Common myeloid progenitor, CD34-positive (primary cell): ENCODE measurements around the gene GNB5.

Experiments used
- CTCF ChIA-PET: fragments of 350-600 bp; sonication (Branson Sonifier 250); formaldehyde crosslinking; loops from one replicate; lab custom pipeline; 2021; ENCODE audit warnings: antibody characterized with exemption; lab: Charles Lee
- POLR2A ChIA-PET: fragments of 350-600 bp; sonication (Branson Sonifier 250); formaldehyde crosslinking; loops from one replicate; lab custom pipeline; 2021; ENCODE audit warnings: antibody characterized with exemption; lab: Charles Lee
- DNase-seq, 3 donors: peaks; one replicate each; pipeline versions ENCODE4 v3.0.0 to v3.0.0-alpha.2; 2013
- H3K27ac ChIP-seq, 2 experiments: 1 replicate in 1 of 2; 2 replicates in 1 of 2; pipeline ENCODE4 v1.7.0; 2013; ENCODE audit warnings: inconsistent platforms in 2 of 2, low read length in 2 of 2, mild to moderate bottlenecking in 2 of 2, low read depth in 1 of 2, moderate library complexity in 1 of 2; ENCODE audit not compliant: severe bottlenecking in 2 of 2, insufficient read depth in 1 of 2, poor library complexity in 1 of 2
- H3K27me3 ChIP-seq, 5 experiments: replicated peaks in 2 of 5; 1 replicate in 3 of 5; 2 replicates in 2 of 5; pipeline versions ENCODE4 v1.6.1 to v1.7.0; 2013; ENCODE audit warnings: low read length in 4 of 5, mild to moderate bottlenecking in 2 of 5, moderate library complexity in 2 of 5, inconsistent platforms in 1 of 5; ENCODE audit not compliant: insufficient read depth in 5 of 5, control insufficient read depth in 4 of 5
- H3K36me3 ChIP-seq, 4 experiments: 1 replicate in 2 of 4; 2 replicates in 2 of 4; pipeline versions ENCODE4 v1.6.1 to v1.7.0; 2013; ENCODE audit warnings: low read length in 3 of 4, control low read depth in 1 of 4, mild to moderate bottlenecking in 1 of 4; ENCODE audit not compliant: control insufficient read depth in 4 of 4, insufficient read depth in 4 of 4
- H3K4me1 ChIP-seq, 4 experiments: 1 replicate in 3 of 4; 2 replicates in 1 of 4; pipeline versions ENCODE4 v1.6.1 to v1.7.1; 2013; ENCODE audit warnings: low read length in 3 of 4, mild to moderate bottlenecking in 3 of 4, control low read depth in 1 of 4, inconsistent platforms in 1 of 4, moderate library complexity in 1 of 4; ENCODE audit not compliant: control insufficient read depth in 4 of 4, insufficient read depth in 4 of 4; ENCODE audit errors: control extremely low read depth in 1 of 4
- H3K4me3 ChIP-seq, 7 experiments: 1 replicate in 4 of 7; 2 replicates in 3 of 7; pipeline versions ENCODE4 v1.5.1 to v1.7.0; 2013; ENCODE audit warnings: mild to moderate bottlenecking in 7 of 7, low read length in 6 of 7, moderate library complexity in 6 of 7, inconsistent platforms in 2 of 7, low read depth in 2 of 7, control low read depth in 1 of 7; ENCODE audit not compliant: insufficient read depth in 4 of 7, control insufficient read depth in 1 of 7; ENCODE audit errors: extremely low read depth in 1 of 7
- H3K9me3 ChIP-seq, 5 experiments: 1 replicate in 4 of 5; 2 replicates in 1 of 5; pipeline versions ENCODE4 v1.6.1 to v1.7.1; 2013; ENCODE audit warnings: low read length in 4 of 5, mild to moderate bottlenecking in 2 of 5, inconsistent platforms in 1 of 5, low read depth in 1 of 5, moderate library complexity in 1 of 5; ENCODE audit not compliant: control insufficient read depth in 4 of 5, insufficient read depth in 2 of 5; ENCODE audit errors: control extremely low read depth in 1 of 5
- WGBS: methylation state at CpG from one replicate; pipeline ENCODE4 v1.1.5; 2013; ENCODE audit not compliant: insufficient coverage; 5-methylcytosine and 5-hydroxymethylcytosine counted together

Gene GNB5

DNA sequence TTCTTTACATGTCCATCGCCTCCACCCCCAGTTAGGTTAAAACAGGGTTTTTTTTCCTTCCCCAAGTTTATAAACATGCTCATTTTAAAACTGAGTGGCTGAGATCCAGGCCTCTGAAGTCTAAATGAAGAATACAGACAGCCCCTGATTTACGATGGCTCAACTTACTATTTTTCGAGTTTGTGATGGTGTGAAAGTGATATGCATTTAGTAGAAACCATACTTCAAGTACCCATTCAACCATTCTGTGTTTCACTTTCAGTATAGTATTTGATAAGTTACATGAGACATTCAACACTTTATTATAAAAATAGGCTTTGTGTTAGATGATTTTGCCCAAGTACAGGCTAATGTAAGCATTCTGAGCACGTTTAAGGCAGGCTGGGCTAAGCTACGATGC, 30.5 kb upstream of the GNB5 start:
- no peaks in the 10 kb centered on the region for H3K27me3 ChIP-seq
- CTCF ChIA-PET, result interaction anchor here (0.9 kb wide), 1 partner anchor 10 kb away, joined by 3 read pairs; no protein-coding TSS in a partner anchor
- no peaks in the 10 kb centered on the region for H3K9me3 ChIP-seq
- H3K27ac ChIP-seq, result peak overlapping the region in 1 of 2 experiments; percentile 45
- POLR2A ChIA-PET, result no interaction called here
- no peak overlapping the region for H3K4me3 ChIP-seq
- no peak for DNase-seq
- H3K36me3 ChIP-seq, result peaks cover 19 to 99% (median 35%) of the 10 kb centered on the region in 4 experiments
- peaks cover 0 to 14% (median 1%) of the 10 kb centered on the region in 4 experiments for H3K4me1 ChIP-seq
- 100% methylated on average over 1 of the region's 5 CpGs for WGBS

- H3K9me3 ChIP-seq, result no peaks in the 10 kb centered on the region
- no peaks in the 10 kb centered on the region for H3K27me3 ChIP-seq
- H3K4me1 ChIP-seq, result peaks cover 0 to 14% (median 1%) of the 10 kb centered on the region in 4 experiments
- WGBS, result 67% methylated on average over 5 of the region's 7 CpGs
- ChIA-PET POLR2A (no interaction called here), CTCF (interaction anchor here (0.9 to 1.8 kb wide), 3 partner anchors 9 to 68 kb away, joined by 3 to 4 read pairs (median 3); no protein-coding TSS in a partner anchor)
- H3K4me3 ChIP-seq, result peak overlapping the region in 1 of 7 experiments; percentile 28
- H3K27ac ChIP-seq, result peak overlapping the region in 1 of 2 experiments; percentile 45
- peaks cover 17 to 98% (median 35%) of the 10 kb centered on the region in 4 experiments for H3K36me3 ChIP-seq
- DNase-seq, result no peak
Measured at GRCh38 chr15:52220937-52221660, 29.9 kb upstream of the GNB5 start.

- no peaks in the 10 kb centered on the region for H3K9me3 ChIP-seq
- DNase-seq, result no peak
- CTCF ChIA-PET, result interaction anchor here (0.7 to 1.8 kb wide), 5 partner anchors 10 to 67 kb away, joined by 3 to 4 read pairs (median 3); no protein-coding TSS in a partner anchor
- H3K4me3 ChIP-seq, result no peak overlapping the region
- H3K27me3 ChIP-seq, result no peaks in the 10 kb centered on the region
- POLR2A ChIA-PET, result interaction anchor here (0.7 kb wide), 1 partner anchor 56 kb away, joined by 3 read pairs; no protein-coding TSS in a partner anchor
- H3K4me1 ChIP-seq, result peaks cover 0 to 14% (median 1%) of the 10 kb centered on the region in 4 experiments
- peaks cover 21 to 98% (median 36%) of the 10 kb centered on the region in 4 experiments for H3K36me3 ChIP-seq
- 98% methylated on average over 5 of the region's 6 CpGs for WGBS
- no peak overlapping the region for H3K27ac ChIP-seq
Measured at GRCh38 chr15:52220251-52220650, 29.1 kb upstream of the GNB5 start.

- no peak for DNase-seq
- POLR2A ChIA-PET, result no interaction called here
- no peaks in the 10 kb centered on the region for H3K27me3 ChIP-seq
- CTCF ChIA-PET, result no interaction called here
- no peak overlapping the region for H3K27ac ChIP-seq
- H3K9me3 ChIP-seq, result no peaks in the 10 kb centered on the region
- peaks cover 25 to 95% (median 38%) of the 10 kb centered on the region in 4 experiments for H3K36me3 ChIP-seq
- peaks cover 0 to 14% (median 1%) of the 10 kb centered on the region in 4 experiments for H3K4me1 ChIP-seq
- WGBS, result 84% methylated on average over 2 of the region's 4 CpGs
- no peak overlapping the region for H3K4me3 ChIP-seq
Measured at GRCh38 chr15:52218816-52219215, 27.6 kb upstream of the GNB5 start.

GRCh38 chr15:52218371-52218770, 27.2 kb upstream of the GNB5 start:
- 97% methylated on average over 3 of the region's 3 CpGs for WGBS
- CTCF ChIA-PET, result no interaction called here

DNA sequence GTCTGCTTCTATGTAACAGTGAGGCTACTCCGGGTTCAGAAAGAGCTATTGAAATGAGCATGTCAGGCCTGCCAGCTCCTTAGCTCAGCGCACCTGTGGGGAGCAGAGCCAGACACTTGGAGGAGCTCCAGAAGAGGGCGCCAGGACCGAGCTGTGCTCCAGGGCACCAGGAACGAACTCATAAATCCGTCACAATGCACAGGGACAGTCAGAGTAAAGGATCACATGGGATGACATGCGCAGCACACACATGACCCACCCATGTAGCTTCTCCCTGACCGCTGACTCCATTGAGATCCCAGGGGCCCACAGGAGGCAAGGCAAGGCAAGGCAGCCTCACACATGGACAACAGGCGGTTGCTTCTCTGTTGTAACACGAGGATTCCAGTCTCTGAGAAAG, 26.0 kb upstream of the GNB5 start:
- WGBS, result 93% methylated on average over 10 of the region's 10 CpGs
- Histone ChIP-seq H3K27ac (no peak overlapping the region), H3K36me3 (peaks cover 20 to 95% (median 42%) of the 10 kb centered on the region in 4 experiments), H3K9me3 (no peaks in the 10 kb centered on the region), H3K27me3 (no peaks in the 10 kb centered on the region), H3K4me3 (no peak overlapping the region), H3K4me1 (peaks cover 0 to 14% (median 1%) of the 10 kb centered on the region in 4 experiments)
- CTCF ChIA-PET, result interaction anchor here (1.1 to 1.7 kb wide), 6 partner anchors 9 to 18 kb away, joined by 3 to 8 read pairs (median 4); no protein-coding TSS in a partner anchor
- no peak for DNase-seq
- POLR2A ChIA-PET, result interaction anchor here (0.6 kb wide), 1 partner anchor 77 kb away, joined by 5 read pairs; no protein-coding TSS in a partner anchor

More at GRCh38 chr15:52218371-52218770, 27.2 kb upstream of the GNB5 start:
- POLR2A ChIA-PET, result no interaction called here
- no peak overlapping the region for H3K4me3 ChIP-seq
- no peak for DNase-seq
- H3K27me3 ChIP-seq, result no peaks in the 10 kb centered on the region
- no peaks in the 10 kb centered on the region for H3K9me3 ChIP-seq
- H3K27ac ChIP-seq, result no peak overlapping the region
- peaks cover 0 to 14% (median 1%) of the 10 kb centered on the region in 4 experiments for H3K4me1 ChIP-seq
- H3K36me3 ChIP-seq, result peaks cover 23 to 95% (median 39%) of the 10 kb centered on the region in 4 experiments

GRCh38 chr15:52214553-52214952, 23.4 kb upstream of the GNB5 start:
- ChIA-PET CTCF (interaction anchor here (0.6 to 1.6 kb wide), 10 partner anchors 9 to 496 kb away, joined by 3 to 4 read pairs (median 3); no protein-coding TSS in a partner anchor), POLR2A (no interaction called here)
- H3K27me3 ChIP-seq, result no peaks in the 10 kb centered on the region
- H3K27ac ChIP-seq, result no peak overlapping the region
- no CpG with 5 or more reads among the region's 1 CpG for WGBS
- H3K4me1 ChIP-seq, result peaks cover 0 to under 1% (median under 1%) of the 10 kb centered on the region in 4 experiments
- H3K36me3 ChIP-seq, result peaks cover 22 to 90% (median 50%) of the 10 kb centered on the region in 4 experiments
- no peak for DNase-seq
- no peaks in the 10 kb centered on the region for H3K9me3 ChIP-seq
- no peak overlapping the region for H3K4me3 ChIP-seq
